Colonic mucosa (tissue), 4 donors: Measurements from ENCODE around the gene MOSMO. TPM values are rescaled to one million over a fixed set of nuclear protein-coding genes. Genes with fewer than 3 reads are reported as not detected.

Experiments
- DNase-seq: peaks from one replicate; pipeline ENCODE4 v3.0.0-alpha.2; 2020
- H3K27ac ChIP-seq: fragments of 200-600 bp; one replicate; pipeline ENCODE4 v1.8.0; 2021
- H3K27me3 ChIP-seq: fragments of 200-600 bp; one replicate; pipeline ENCODE4 v1.8.0; 2021
- H3K36me3 ChIP-seq: fragments of 200-600 bp; one replicate; pipeline ENCODE4 v1.8.0; 2021
- H3K4me1 ChIP-seq: fragments of 200-600 bp; one replicate; pipeline ENCODE4 v1.8.0; 2021; ENCODE audit warnings: mild to moderate bottlenecking
- H3K4me3 ChIP-seq: fragments of 200-600 bp; one replicate; pipeline ENCODE4 v1.8.0; 2021
- H3K9ac ChIP-seq, 2 donors: one replicate each; pipeline ENCODE4 v1.7.0; 2013; ENCODE audit warnings: control low read depth in 2 of 2, low read depth in 2 of 2, low read length in 2 of 2
- H3K9me3 ChIP-seq: fragments of 200-600 bp; one replicate; pipeline ENCODE4 v1.8.0; 2021
- intact Hi-C: fragments of 100-400 bp; cut with DNase I; formaldehyde crosslinking; loops from one replicate; pipeline ENCODE4 v1.14.1; 2022
- total RNA-seq, 2 donors: library from RNA; stranded (reverse); fragmentation: NEBNext Ultra II Directional in 1 of 2; extraction: Animal tissue kit (Norgen Biotek cat#: 25700) in 1 of 2; gene quantifications; one replicate each; pipeline ENCODE4 v1.2.1, GENCODE V29; 2021
- TF ChIP-seq, protein P1 (sequence below): fragments of 200-600 bp; IDR thresholded peaks from one replicate; pipeline ENCODE4 v1.8.0; 2022; ENCODE audit warnings: antibody characterized with exemption, mild to moderate bottlenecking
- donor health status: healthy.
- donor health status: DM: no; HTN: no; CAD: no.
- donor health status: DM: no; HTN: no; CAD: no.

The MOSMO gene
- total RNA-seq, 2 donors from 2014 or later = 6.4 to 9.2 TPM

- intact Hi-C loops = no loop called here
- Histone ChIP-seq H3K4me1 (no peaks in the 10 kb centered on the region), H3K4me3 (no peak overlapping the region), H3K36me3 (no peaks in the 10 kb centered on the region), H3K27me3 (no peaks in the 10 kb centered on the region), H3K9ac (no peak overlapping the region), H3K9me3 (no peaks in the 10 kb centered on the region), H3K27ac (no peak overlapping the region)
- TF ChIP-seq, protein P1, sequence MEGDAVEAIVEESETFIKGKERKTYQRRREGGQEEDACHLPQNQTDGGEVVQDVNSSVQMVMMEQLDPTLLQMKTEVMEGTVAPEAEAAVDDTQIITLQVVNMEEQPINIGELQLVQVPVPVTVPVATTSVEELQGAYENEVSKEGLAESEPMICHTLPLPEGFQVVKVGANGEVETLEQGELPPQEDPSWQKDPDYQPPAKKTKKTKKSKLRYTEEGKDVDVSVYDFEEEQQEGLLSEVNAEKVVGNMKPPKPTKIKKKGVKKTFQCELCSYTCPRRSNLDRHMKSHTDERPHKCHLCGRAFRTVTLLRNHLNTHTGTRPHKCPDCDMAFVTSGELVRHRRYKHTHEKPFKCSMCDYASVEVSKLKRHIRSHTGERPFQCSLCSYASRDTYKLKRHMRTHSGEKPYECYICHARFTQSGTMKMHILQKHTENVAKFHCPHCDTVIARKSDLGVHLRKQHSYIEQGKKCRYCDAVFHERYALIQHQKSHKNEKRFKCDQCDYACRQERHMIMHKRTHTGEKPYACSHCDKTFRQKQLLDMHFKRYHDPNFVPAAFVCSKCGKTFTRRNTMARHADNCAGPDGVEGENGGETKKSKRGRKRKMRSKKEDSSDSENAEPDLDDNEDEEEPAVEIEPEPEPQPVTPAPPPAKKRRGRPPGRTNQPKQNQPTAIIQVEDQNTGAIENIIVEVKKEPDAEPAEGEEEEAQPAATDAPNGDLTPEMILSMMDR = no peak
- DNase-seq = no peak
Measured at GRCh38 chr16:22132801-22133200, 124.9 kb downstream of the MOSMO start.

Other genes starting within 250 kb of the MOSMO start
- 100 to 1,000 TPM in 1 of 2 donors, 10 to 100 TPM in 1; 45.7 to 109 TPM for gene NPIPB4, start 150.4 kb upstream of the MOSMO start, total RNA-seq
- 100 to 1,000 TPM; 477 to 641 TPM for gene UQCRC2, start 54.8 kb upstream of the MOSMO start, total RNA-seq
- gene PDZD9, start 7.0 kb upstream of the MOSMO start, total RNA-seq = not detected
- gene VWA3A, start 84.4 kb downstream of the MOSMO start, total RNA-seq = not detected
- gene SDR42E2, start 154.4 kb downstream of the MOSMO start, total RNA-seq = not detected
- 10 to 100 TPM; 25.8 to 53.4 TPM for gene EEF2K, start 198.2 kb downstream of the MOSMO start, total RNA-seq